H1 (cell line): ENCODE data around the gene RPS15. TPM values are rescaled to one million over a fixed set of nuclear protein-coding genes. Genes with fewer than 3 reads are reported as not detected.

Experiments
- ATF3 ChIP-seq: IDR thresholded peaks from 2 replicates; pipeline ENCODE4 v1.6.1; 2011; ENCODE audit warnings: low read depth, mild to moderate bottlenecking, low read length; ENCODE audit not compliant: insufficient read depth
- BCL11A ChIP-seq, 2 experiments: IDR thresholded peaks; one replicate each; pipeline ENCODE4 v1.6.1; 2011; ENCODE audit warnings: low read depth in 2 of 2, low read length in 2 of 2, mild to moderate bottlenecking in 2 of 2
- CBX5 ChIP-seq: fragments of 300-800, 300-1000 bp; sonication (generic); IDR thresholded peaks from 2 replicates; pipeline ENCODE4 v1.7.1; 2016; ENCODE audit warnings: antibody characterized with exemption, low read length, low read depth
- CEBPB ChIP-seq: IDR thresholded peaks from 2 replicates; pipeline ENCODE4 v1.6.1; 2012; ENCODE audit warnings: low read depth, low read length
- CHD1 ChIP-seq: IDR thresholded peaks from 2 replicates; pipeline ENCODE4 v1.6.1; 2012; ENCODE audit warnings: low read depth, low read length, improper control_type of control experiment
- GTF2F1 ChIP-seq: IDR thresholded peaks from 2 replicates; pipeline ENCODE4 v1.6.1; 2012; ENCODE audit warnings: low read depth, low read length, improper control_type of control experiment, borderline replicate concordance
- POLR2A ChIP-seq, 2 experiments: IDR thresholded peaks; 1 replicate in 1 of 2; 2 replicates in 1 of 2; pipeline ENCODE4 v1.6.1; 2011; ENCODE audit warnings: low read depth in 2 of 2, low read length in 2 of 2, mild to moderate bottlenecking in 2 of 2; ENCODE audit errors: control extremely low read depth in 1 of 2
- SP2 ChIP-seq: IDR thresholded peaks from 2 replicates; pipeline ENCODE4 v1.6.1; 2012; ENCODE audit warnings: mild to moderate bottlenecking, low read length, inconsistent platforms
- TCF12 ChIP-seq: IDR thresholded peaks from 2 replicates; pipeline ENCODE4 v1.6.1; 2011; ENCODE audit warnings: low read depth, mild to moderate bottlenecking, low read length
- polyA plus RNA-seq, 7 experiments: library from polyadenylated mRNA; depleted of rRNA in 3 of 7; stranded (reverse) in 5 of 7; unstranded in 2 of 7; fragments of >200 nt in 5 of 7; fragments of 200-250 nt in 2 of 7; gene quantifications; 1 replicate in 5 of 7; 2 replicates in 1 of 7; 4 replicates in 1 of 7; pipeline versions ENCODE4 v1.2.1 to v1.2.3, GENCODE V29; 2011 to 2013; ENCODE audit warnings: missing spikeins in 2 of 7, mixed read lengths in 2 of 7
- total RNA-seq: library from RNA; stranded (reverse); fragmentation: NEBNext Ultra II Directional; extraction: Animal tissue kit (Norgen Biotek cat#: 25700); gene quantifications from 2 replicates; pipeline ENCODE4 v1.2.1, GENCODE V29; 2021

Gene RPS15
- total and polyA plus RNA-seq, 2 of the 8 experiments (the other 6 are each of a cell fraction or from before 2014, with no cell fraction given): 1,562 to 3,890 TPM

DNA sequence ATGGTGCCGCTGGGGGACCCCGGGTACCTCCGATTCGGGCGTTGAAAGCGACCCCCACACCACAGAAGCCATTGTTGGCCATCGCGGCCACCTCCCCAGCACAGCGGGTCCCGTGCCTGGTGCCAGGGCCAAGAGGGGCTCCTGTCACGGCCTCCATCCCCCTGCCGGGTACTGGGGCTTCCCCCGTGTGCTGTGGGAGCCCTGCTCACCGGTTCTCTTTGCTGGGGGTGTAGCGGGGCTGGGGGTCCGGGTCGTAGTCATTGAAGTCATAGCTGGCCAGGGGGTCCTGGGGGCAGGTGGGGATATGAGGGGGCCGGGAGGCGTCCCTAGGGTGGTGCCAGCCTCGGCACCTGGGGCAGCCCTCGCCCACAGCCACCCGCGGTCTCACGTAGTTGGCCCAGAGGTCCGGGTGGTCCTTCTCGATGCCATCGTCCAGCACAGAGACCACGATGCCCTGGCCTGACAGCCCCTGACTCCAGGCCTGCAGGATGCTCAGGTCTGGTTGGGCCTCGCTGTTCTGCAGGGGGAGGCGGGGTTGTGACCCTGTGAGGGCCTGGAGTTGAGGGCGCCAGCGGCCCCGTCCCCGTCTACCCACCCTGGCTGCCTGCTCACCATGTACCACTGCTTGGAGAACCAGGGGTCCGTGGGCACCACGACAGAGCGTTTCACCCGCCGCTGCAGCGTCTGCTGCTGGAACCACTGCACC is 49.5 kb downstream of the RPS15 start (continued):
- no peak for TF ChIP-seq CHD1
- no peak for TF ChIP-seq CEBPB
- TF ChIP-seq GTF2F1: no peak
- TF ChIP-seq TCF12: no peak
- no peak for TF ChIP-seq BCL11A (IDR thresholded peaks at IDR 0.05; ENCODE audit: low read depth in 2 of 2, low read length in 2 of 2)
- TF ChIP-seq ATF3: no peak
- TF ChIP-seq POLR2A (IDR thresholded peaks at IDR 0.05; ENCODE audit: control extremely low read depth in 1 of 2, low read depth in 2 of 2, low read length in 2 of 2): no peak
- no peak for TF ChIP-seq SP2
- no peak for TF ChIP-seq CBX5
